Loucy (cell line): ENCODE data around the gene ADAMTS15.

Source experiments
- H2AFZ ChIP-seq: fragments of 200-600 bp; sonication (generic); 2 replicates; pipeline ENCODE4 v1.6.0; 2016; ENCODE audit warnings: antibody characterized with exemption, mild to moderate bottlenecking, low read length, moderate library complexity
- H3F3A ChIP-seq: fragments of 200-600 bp; 2 replicates; pipeline ENCODE4 v1.6.0; 2016; ENCODE audit warnings: antibody characterized with exemption, low read depth, mild to moderate bottlenecking
- H3K27me3 ChIP-seq: fragments of 200-600 bp; sonication (generic); 2 replicates; pipeline ENCODE4 v1.6.1; 2014; ENCODE audit warnings: low read length, mild to moderate bottlenecking; ENCODE audit not compliant: insufficient read depth, poor library complexity, severe bottlenecking
- H3K36me3 ChIP-seq: fragments of 200-600 bp; sonication (generic); 2 replicates; pipeline ENCODE4 v1.6.1; 2016; ENCODE audit warnings: low read length; ENCODE audit not compliant: insufficient read depth
- H3K4me1 ChIP-seq: fragments of 200-600 bp; sonication (generic); 2 replicates; pipeline ENCODE4 v1.5.1; 2014; ENCODE audit warnings: low read length, mild to moderate bottlenecking; ENCODE audit not compliant: insufficient read depth, poor library complexity, severe bottlenecking
- H3K4me2 ChIP-seq: fragments of 200-600 bp; sonication (generic); 2 replicates; pipeline ENCODE4 v1.6.0; 2014; ENCODE audit warnings: antibody characterized with exemption, low read length, low read depth, mild to moderate bottlenecking; ENCODE audit not compliant: poor library complexity, severe bottlenecking
- H3K4me3 ChIP-seq: fragments of 200-600 bp; sonication (generic); 2 replicates; pipeline ENCODE4 v1.5.1; 2014; ENCODE audit warnings: low read length, mild to moderate bottlenecking, mixed read lengths; ENCODE audit not compliant: poor library complexity, severe bottlenecking
- H3K79me2 ChIP-seq: fragments of 200-600 bp; sonication (generic); 2 replicates; pipeline ENCODE4 v1.6.1; 2014; ENCODE audit warnings: low read length; ENCODE audit not compliant: insufficient read depth
- H3K9ac ChIP-seq: fragments of 200-600 bp; sonication (generic); 2 replicates; pipeline ENCODE4 v1.6.0; 2014; ENCODE audit warnings: mild to moderate bottlenecking, low read depth, low read length, moderate library complexity; ENCODE audit not compliant: poor library complexity, severe bottlenecking
- H3K9me2 ChIP-seq: fragments of 200-600 bp; sonication (generic); replicated peaks from 2 replicates; pipeline ENCODE4 v1.6.1; 2016; ENCODE audit warnings: low read depth, low read length, mixed read lengths
- H3K9me3 ChIP-seq: fragments of 200-600 bp; sonication (generic); 2 replicates; pipeline ENCODE4 v1.6.1; 2014; ENCODE audit warnings: mild to moderate bottlenecking, antibody characterized with exemption, low read length, low read depth; ENCODE audit not compliant: insufficient read depth
- H4K20me1 ChIP-seq: fragments of 200-600 bp; sonication (generic); 2 replicates; pipeline ENCODE4 v1.6.0; 2014; ENCODE audit warnings: antibody characterized with exemption, low read length, mild to moderate bottlenecking; ENCODE audit not compliant: insufficient read depth, poor library complexity, severe bottlenecking
- CTCF ChIP-seq: fragments of 200-600 bp; sonication (generic); conservative IDR thresholded peaks from 2 replicates; pipeline ENCODE4 v1.5.1; 2014; ENCODE audit warnings: mild to moderate bottlenecking, antibody characterized with exemption, low read length
- EZH2phosphoT487 ChIP-seq: fragments of 200-600 bp; IDR thresholded peaks from 2 replicates; pipeline ENCODE4 v1.6.1; 2018; ENCODE audit warnings: antibody characterized with exemption, mild to moderate bottlenecking, moderate library complexity, borderline replicate concordance

The ADAMTS15 gene

GRCh38 chr11:130445788-130446187 lies 2.7 kb upstream of the ADAMTS15 start:
- H3K9me2 ChIP-seq: no peaks in the 10 kb centered on the region
- no peaks in the 10 kb centered on the region for H3K27me3 ChIP-seq
- no peak overlapping the region for H3K4me2 ChIP-seq
- no peaks in the 10 kb centered on the region for H3K79me2 ChIP-seq
- no peaks in the 10 kb centered on the region for H3F3A ChIP-seq
- H2AFZ ChIP-seq: no peak overlapping the region
- no peaks in the 10 kb centered on the region for H3K4me1 ChIP-seq
- H3K4me3 ChIP-seq: no peak overlapping the region
- TF ChIP-seq EZH2phosphoT487: no peak
- no peak for TF ChIP-seq CTCF
- H3K36me3 ChIP-seq: no peaks in the 10 kb centered on the region
- H4K20me1 ChIP-seq: no peaks in the 10 kb centered on the region
- H3K9me3 ChIP-seq: no peaks in the 10 kb centered on the region; the same call in 1 of the 2 replicates
- H3K9ac ChIP-seq: no peak overlapping the region

GRCh38 chr11:130448039-130448415 lies 418 bp upstream of the ADAMTS15 start:
- TF ChIP-seq CTCF (no peak), EZH2phosphoT487 (no peak)
- no peak overlapping the region for H3K4me2 ChIP-seq
- H3K4me3 ChIP-seq: no peak overlapping the region
- no peaks in the 10 kb centered on the region for H3K4me1 ChIP-seq
- no peaks in the 10 kb centered on the region for H4K20me1 ChIP-seq
- H3K9me2 ChIP-seq: no peaks in the 10 kb centered on the region
- H3F3A ChIP-seq: no peaks in the 10 kb centered on the region
- H3K79me2 ChIP-seq: no peaks in the 10 kb centered on the region
- H3K9me3 ChIP-seq: no peaks in the 10 kb centered on the region
- no peak overlapping the region for H3K9ac ChIP-seq
- H3K27me3 ChIP-seq: no peaks in the 10 kb centered on the region
- no peaks in the 10 kb centered on the region for H3K36me3 ChIP-seq
- H2AFZ ChIP-seq: no peak overlapping the region

- Histone ChIP-seq H3K9me3 (no peaks in the 10 kb centered on the region), H3K27me3 (no peaks in the 10 kb centered on the region), H2AFZ (no peak overlapping the region), H3K9ac (no peak overlapping the region), H3K4me2 (no peak overlapping the region), H3F3A (no peaks in the 10 kb centered on the region), H3K4me1 (no peaks in the 10 kb centered on the region), H3K4me3 (no peak overlapping the region), H3K36me3 (no peaks in the 10 kb centered on the region), H3K9me2 (no peaks in the 10 kb centered on the region), H3K79me2 (no peaks in the 10 kb centered on the region), H4K20me1 (no peaks in the 10 kb centered on the region)
- TF ChIP-seq CTCF (no peak), EZH2phosphoT487 (no peak)
Observed at GRCh38 chr11:130449310-130449990, 1.0 kb downstream of the ADAMTS15 start.
